ENCODE data around the gene PLAAT3.
A peak's percentile ranks its signal among the peaks of the same experiment; 100 is the strongest.
"Not testable (repeated sequence)": the region's sequence is repeated elsewhere in the genome, so short reads cannot be mapped to it uniquely, and the experiment has no call there.

The PLAAT3 gene

GRCh38 chr11:63610604-63611394, 3.4 kb downstream of the PLAAT3 start:
- in situ Hi-C loops (cut with MboI; ENCODE audit: low pct_unique_long_range_greater_than_20kb, low sequenced_read_pairs) = no loop called here
- no peak for DNase-seq

GRCh38 chr11:63609971-63610580, 4.2 kb downstream of the PLAAT3 start:
- in situ Hi-C loops (cut with MboI; ENCODE audit: low pct_unique_long_range_greater_than_20kb, low sequenced_read_pairs) = no loop called here
- no peak for DNase-seq

GRCh38 chr11:63609536-63609935, 4.7 kb downstream of the PLAAT3 start:
- in situ Hi-C loops (cut with MboI; ENCODE audit: low pct_unique_long_range_greater_than_20kb, low sequenced_read_pairs) = no loop called here
- no peak for DNase-seq

GRCh38 chr11:63608353-63609345, 5.6 kb downstream of the PLAAT3 start:
- no peak for DNase-seq
- in situ Hi-C loops (cut with MboI; ENCODE audit: low pct_unique_long_range_greater_than_20kb, low sequenced_read_pairs) = no loop called here

GRCh38 chr11:63603180-63603518, 11.1 kb downstream of the PLAAT3 start:
- in situ Hi-C loops (cut with MboI; ENCODE audit: low pct_unique_long_range_greater_than_20kb, low sequenced_read_pairs) = no loop called here
- no peak for DNase-seq

- DNase-seq; in situ Hi-C loops (cut with MboI; ENCODE audit: low pct_unique_long_range_greater_than_20kb, low sequenced_read_pairs): not testable (repeated sequence)
These were observed 11.7 kb downstream of the PLAAT3 start for GRCh38 chr11:63602290-63603179.

- in situ Hi-C loops (cut with MboI; ENCODE audit: low pct_unique_long_range_greater_than_20kb, low sequenced_read_pairs) = no loop called here
- DNase-seq = no peak
These were observed 14.8 kb downstream of the PLAAT3 start for GRCh38 chr11:63599211-63600122.

GRCh38 chr11:63598556-63598955, 15.7 kb downstream of the PLAAT3 start:
- in situ Hi-C loops (cut with MboI; ENCODE audit: low pct_unique_long_range_greater_than_20kb, low sequenced_read_pairs) = no loop called here
- no peak for DNase-seq

- in situ Hi-C loops (cut with MboI; ENCODE audit: low pct_unique_long_range_greater_than_20kb, low sequenced_read_pairs) = no loop called here
- no peak for DNase-seq
These were observed 18.9 kb downstream of the PLAAT3 start for GRCh38 chr11:63595296-63595695.

GRCh38 chr11:63592975-63593395, 21.2 kb downstream of the PLAAT3 start:
- in situ Hi-C loops (cut with MboI; ENCODE audit: low pct_unique_long_range_greater_than_20kb, low sequenced_read_pairs) = no loop called here

GRCh38 chr11:63590024-63590788, 24.0 kb downstream of the PLAAT3 start:
- no peak for DNase-seq

More at GRCh38 chr11:63592975-63593395, 21.2 kb downstream of the PLAAT3 start:
- peak; percentile 30 for DNase-seq

GRCh38 chr11:63589000-63589399, 25.2 kb downstream of the PLAAT3 start:
- DNase-seq = no peak
- in situ Hi-C loops (cut with MboI; ENCODE audit: low pct_unique_long_range_greater_than_20kb, low sequenced_read_pairs) = no loop called here

More at GRCh38 chr11:63590024-63590788, 24.0 kb downstream of the PLAAT3 start:
- in situ Hi-C loops (cut with MboI; ENCODE audit: low pct_unique_long_range_greater_than_20kb, low sequenced_read_pairs) = no loop called here

- DNase-seq = no peak
- in situ Hi-C loops (cut with MboI; ENCODE audit: low pct_unique_long_range_greater_than_20kb, low sequenced_read_pairs) = no loop called here
These were observed 27.6 kb downstream of the PLAAT3 start for GRCh38 chr11:63586451-63587166.

- in situ Hi-C loops (cut with MboI; ENCODE audit: low pct_unique_long_range_greater_than_20kb, low sequenced_read_pairs) = no loop called here
- DNase-seq = no peak
These were observed 30.9 kb downstream of the PLAAT3 start for GRCh38 chr11:63583357-63583677.

- DNase-seq; in situ Hi-C loops (cut with MboI; ENCODE audit: low pct_unique_long_range_greater_than_20kb, low sequenced_read_pairs): not testable (repeated sequence)
These were observed 33.0 kb downstream of the PLAAT3 start for GRCh38 chr11:63581224-63581623.

- in situ Hi-C loops (cut with MboI; ENCODE audit: low pct_unique_long_range_greater_than_20kb, low sequenced_read_pairs); DNase-seq: not testable (repeated sequence)
These were observed 35.4 kb downstream of the PLAAT3 start for GRCh38 chr11:63578882-63579281.

All from KBM-7 (cell line).